HL-60 (cell line): ENCODE measurements around the gene NRIP1.

Experiments
- DNase-seq, 2 experiments: peaks; one replicate each; pipeline ENCODE4 v3.0.0-alpha.2; 2010 to 2020; ENCODE audit warnings: low read depth in 1 of 2, low spot score in 1 of 2
- H3K27ac ChIP-seq: fragments of 250-450 bp; sonication (Bioruptor Pico); replicated peaks from 2 replicates; pipeline ENCODE4 v1.5.1; 2020; ENCODE audit warnings: mild to moderate bottlenecking, moderate library complexity
- H3K27me3 ChIP-seq: fragments of 250-450 bp; sonication (Bioruptor Pico); 2 replicates; pipeline ENCODE4 v1.5.1; 2021; ENCODE audit warnings: mild to moderate bottlenecking, moderate library complexity; ENCODE audit not compliant: insufficient read depth, poor library complexity, severe bottlenecking
- H3K4me3 ChIP-seq: replicated peaks from 2 replicates; pipeline ENCODE4 v1.5.1; 2011; ENCODE audit warnings: mild to moderate bottlenecking, control low read depth, low read length; ENCODE audit not compliant: insufficient read depth
- GABPA ChIP-seq: IDR thresholded peaks from 2 replicates; pipeline ENCODE4 v1.6.1; 2012; ENCODE audit warnings: low read depth
- POLR2AphosphoS5 ChIP-seq: IDR thresholded peaks from 2 replicates; pipeline ENCODE4 v1.6.1; 2012; ENCODE audit warnings: low read depth
- SPI1 ChIP-seq: IDR thresholded peaks from 2 replicates; pipeline ENCODE4 v1.6.1; 2012; ENCODE audit warnings: low read depth, mild to moderate bottlenecking, borderline replicate concordance
- TF ChIP-seq, protein P1 (sequence below): IDR thresholded peaks from one replicate; pipeline ENCODE4 v1.5.1; 2011; ENCODE audit warnings: low read length, control low read depth, inconsistent platforms; ENCODE audit not compliant: insufficient read depth
- TF ChIP-seq, protein P2 (sequence below): IDR thresholded peaks from 2 replicates; pipeline ENCODE4 v1.6.1; 2012; ENCODE audit warnings: low read depth; ENCODE audit not compliant: insufficient replicate concordance

Gene NRIP1

DNA sequence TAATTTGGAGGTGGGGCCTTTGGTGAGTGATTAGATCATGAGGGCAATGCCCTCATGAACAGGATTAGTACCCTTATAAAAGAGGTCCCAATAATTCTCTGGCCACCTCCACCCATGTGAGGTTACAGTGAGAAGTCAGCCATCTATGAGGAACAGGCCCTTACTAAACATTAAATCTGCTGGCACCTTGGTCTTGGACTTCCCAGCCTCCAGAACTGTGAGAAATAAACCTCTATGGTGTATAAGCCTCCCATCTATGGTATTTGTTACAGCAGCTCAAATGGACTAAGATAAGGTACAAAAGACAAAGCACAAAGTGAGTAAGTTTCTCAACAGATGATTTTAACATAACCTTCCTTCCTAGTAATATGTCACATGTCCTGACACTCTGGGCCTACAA, 22.3 kb downstream of the NRIP1 start:
- TF ChIP-seq GABPA (no peak), SPI1 (no peak), POLR2AphosphoS5 (no peak)
- TF ChIP-seq, protein P1, sequence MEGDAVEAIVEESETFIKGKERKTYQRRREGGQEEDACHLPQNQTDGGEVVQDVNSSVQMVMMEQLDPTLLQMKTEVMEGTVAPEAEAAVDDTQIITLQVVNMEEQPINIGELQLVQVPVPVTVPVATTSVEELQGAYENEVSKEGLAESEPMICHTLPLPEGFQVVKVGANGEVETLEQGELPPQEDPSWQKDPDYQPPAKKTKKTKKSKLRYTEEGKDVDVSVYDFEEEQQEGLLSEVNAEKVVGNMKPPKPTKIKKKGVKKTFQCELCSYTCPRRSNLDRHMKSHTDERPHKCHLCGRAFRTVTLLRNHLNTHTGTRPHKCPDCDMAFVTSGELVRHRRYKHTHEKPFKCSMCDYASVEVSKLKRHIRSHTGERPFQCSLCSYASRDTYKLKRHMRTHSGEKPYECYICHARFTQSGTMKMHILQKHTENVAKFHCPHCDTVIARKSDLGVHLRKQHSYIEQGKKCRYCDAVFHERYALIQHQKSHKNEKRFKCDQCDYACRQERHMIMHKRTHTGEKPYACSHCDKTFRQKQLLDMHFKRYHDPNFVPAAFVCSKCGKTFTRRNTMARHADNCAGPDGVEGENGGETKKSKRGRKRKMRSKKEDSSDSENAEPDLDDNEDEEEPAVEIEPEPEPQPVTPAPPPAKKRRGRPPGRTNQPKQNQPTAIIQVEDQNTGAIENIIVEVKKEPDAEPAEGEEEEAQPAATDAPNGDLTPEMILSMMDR = no peak
- TF ChIP-seq, protein P2, sequence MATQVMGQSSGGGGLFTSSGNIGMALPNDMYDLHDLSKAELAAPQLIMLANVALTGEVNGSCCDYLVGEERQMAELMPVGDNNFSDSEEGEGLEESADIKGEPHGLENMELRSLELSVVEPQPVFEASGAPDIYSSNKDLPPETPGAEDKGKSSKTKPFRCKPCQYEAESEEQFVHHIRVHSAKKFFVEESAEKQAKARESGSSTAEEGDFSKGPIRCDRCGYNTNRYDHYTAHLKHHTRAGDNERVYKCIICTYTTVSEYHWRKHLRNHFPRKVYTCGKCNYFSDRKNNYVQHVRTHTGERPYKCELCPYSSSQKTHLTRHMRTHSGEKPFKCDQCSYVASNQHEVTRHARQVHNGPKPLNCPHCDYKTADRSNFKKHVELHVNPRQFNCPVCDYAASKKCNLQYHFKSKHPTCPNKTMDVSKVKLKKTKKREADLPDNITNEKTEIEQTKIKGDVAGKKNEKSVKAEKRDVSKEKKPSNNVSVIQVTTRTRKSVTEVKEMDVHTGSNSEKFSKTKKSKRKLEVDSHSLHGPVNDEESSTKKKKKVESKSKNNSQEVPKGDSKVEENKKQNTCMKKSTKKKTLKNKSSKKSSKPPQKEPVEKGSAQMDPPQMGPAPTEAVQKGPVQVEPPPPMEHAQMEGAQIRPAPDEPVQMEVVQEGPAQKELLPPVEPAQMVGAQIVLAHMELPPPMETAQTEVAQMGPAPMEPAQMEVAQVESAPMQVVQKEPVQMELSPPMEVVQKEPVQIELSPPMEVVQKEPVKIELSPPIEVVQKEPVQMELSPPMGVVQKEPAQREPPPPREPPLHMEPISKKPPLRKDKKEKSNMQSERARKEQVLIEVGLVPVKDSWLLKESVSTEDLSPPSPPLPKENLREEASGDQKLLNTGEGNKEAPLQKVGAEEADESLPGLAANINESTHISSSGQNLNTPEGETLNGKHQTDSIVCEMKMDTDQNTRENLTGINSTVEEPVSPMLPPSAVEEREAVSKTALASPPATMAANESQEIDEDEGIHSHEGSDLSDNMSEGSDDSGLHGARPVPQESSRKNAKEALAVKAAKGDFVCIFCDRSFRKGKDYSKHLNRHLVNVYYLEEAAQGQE = no peak
- H3K27me3 ChIP-seq = no peaks in the 10 kb centered on the region
- no peak overlapping the region for H3K27ac ChIP-seq
- H3K4me3 ChIP-seq = no peak overlapping the region
- no peak for DNase-seq

DNA sequence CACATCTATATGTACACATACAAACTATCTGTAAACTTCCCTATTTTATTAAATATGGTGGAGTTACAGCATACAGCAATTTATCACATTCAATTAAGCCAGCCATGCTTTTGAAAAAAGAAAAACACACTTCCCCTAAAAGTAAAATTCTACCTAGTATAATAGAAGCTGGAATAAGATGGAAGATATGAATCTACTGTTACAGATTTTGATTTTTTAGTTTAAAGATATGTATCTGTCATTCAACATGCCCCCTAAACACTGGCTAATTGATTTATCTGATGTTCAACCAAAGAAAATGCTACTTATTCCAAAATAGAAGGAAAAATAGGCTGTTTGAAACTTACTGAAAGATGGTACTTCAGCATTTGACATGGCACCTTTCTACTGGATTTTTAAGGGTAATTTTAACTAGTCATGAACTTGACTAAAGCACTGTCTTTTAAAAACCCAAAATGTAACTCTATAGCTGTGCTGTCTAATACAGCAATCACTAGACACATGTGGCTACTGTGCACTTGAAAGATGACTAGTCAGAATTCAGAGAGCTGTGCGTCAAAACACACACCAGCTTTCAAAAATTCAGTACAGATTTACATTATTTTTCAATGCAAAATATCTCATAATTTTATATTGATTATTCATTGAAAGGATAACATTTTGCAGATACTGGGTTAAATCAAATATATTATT, 25.0 kb downstream of the NRIP1 start:
- TF ChIP-seq POLR2AphosphoS5 (no peak), GABPA (no peak), SPI1 (no peak)
- TF ChIP-seq, protein P1 = no peak
- TF ChIP-seq, protein P2 = no peak
- Histone ChIP-seq H3K4me3 (no peak overlapping the region), H3K27me3 (no peaks in the 10 kb centered on the region), H3K27ac (no peak overlapping the region)
- no peak for DNase-seq

DNA sequence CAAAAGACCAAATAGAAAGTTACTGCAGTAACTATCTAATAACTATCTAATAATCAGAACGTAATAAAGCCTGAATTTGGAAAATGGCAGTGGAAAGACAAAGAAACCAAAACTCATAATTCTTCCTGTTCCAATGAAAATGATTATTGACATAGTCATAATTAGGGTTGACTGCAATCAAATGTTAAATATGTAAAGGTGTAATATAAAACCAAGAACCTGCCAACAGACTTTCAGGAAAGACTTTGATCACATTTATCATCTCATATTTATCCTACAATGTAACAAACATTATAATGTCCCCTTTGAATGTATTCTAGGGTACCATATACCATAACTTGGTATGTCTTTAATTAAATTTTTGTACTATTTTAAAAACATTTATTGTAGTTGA, 26.9 kb downstream of the NRIP1 start:
- H3K4me3 ChIP-seq = no peak overlapping the region
- TF ChIP-seq, protein P1 = no peak
- TF ChIP-seq, protein P2 = no peak
- TF ChIP-seq SPI1 (no peak), GABPA (no peak), POLR2AphosphoS5 (no peak)
- DNase-seq = no peak
- H3K27me3 ChIP-seq = no peaks in the 10 kb centered on the region
- no peak overlapping the region for H3K27ac ChIP-seq
